Erythroblast (primary cell): ENCODE measurements around the gene MYRIP.

ENCODE experiments used
- GATA1 ChIP-seq: IDR thresholded peaks from 2 replicates; pipeline ENCODE4 v1.6.1; 2011; ENCODE audit warnings: low read depth, mild to moderate bottlenecking, control low read depth, low read length, moderate library complexity
- POLR2A ChIP-seq: IDR thresholded peaks from 2 replicates; pipeline ENCODE4 v1.6.1; 2011; ENCODE audit warnings: mild to moderate bottlenecking, low read length

- TF ChIP-seq POLR2A (no peak), GATA1 (no peak)
Measured at GRCh38 chr3:40249168-40249567, 439.8 kb downstream of the MYRIP start.
